ENCODE data around the gene TMEM220. TPM values are rescaled to one million over a fixed set of nuclear protein-coding genes. Genes with fewer than 3 reads are reported as not detected.
A peak's percentile ranks its signal among the peaks of the same experiment; 100 is the strongest.

Gene TMEM220
- total and polyA plus RNA-seq, 8 donors: 4.9 to 14.1 (median 8.1) TPM; not detected in 2

DNA sequence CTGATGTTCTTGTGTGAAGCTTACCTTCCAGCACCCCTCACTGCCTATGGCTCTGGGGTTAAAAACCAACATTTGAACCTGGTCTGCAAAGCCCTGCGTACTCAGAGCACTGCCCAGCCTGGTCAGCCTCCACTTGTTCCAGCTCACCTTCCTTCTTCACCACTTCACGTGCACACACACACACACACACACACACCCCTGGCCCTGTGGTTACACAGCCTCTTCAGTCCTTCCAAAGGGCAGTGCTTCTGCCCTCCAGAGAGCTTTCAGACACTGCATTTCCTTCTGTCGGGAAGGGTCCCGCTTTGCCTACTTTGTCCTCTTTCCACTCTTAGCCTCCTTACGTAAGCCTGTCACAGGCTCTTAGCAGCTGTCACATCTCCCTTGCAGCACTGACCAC lies 9.6 kb upstream of the TMEM220 start:
- Histone ChIP-seq H3K27ac (peak overlapping the region in 4 of 5 donors; percentile 2 to 79 (median 70)), H3K4me1 (peaks cover 18 to 63% (median 44%) of the 10 kb centered on the region in 4 donors), H3K4me3 (no peak overlapping the region), H3K27me3 (no peaks in the 10 kb centered on the region), H3K9me3 (no peaks in the 10 kb centered on the region), H3K36me3 (no peaks in the 10 kb centered on the region)
- peak in 1 of 2 donors; percentile 28 for DNase-seq
- intact Hi-C loops (cut with DNase I; ENCODE audit: low total_unique reads): loop anchor here (5.0 kb wide), 1 partner anchor 108 kb away; no protein-coding TSS in a partner anchor
- 47 to 75% (median 60%) methylated on average over 5 of the region's 5 CpGs for WGBS, 5 donors
- TF ChIP-seq POLR2A (IDR thresholded peaks at IDR 0.05): no peak
- TF ChIP-seq EP300 (IDR thresholded peaks at IDR 0.05): no peak
- TF ChIP-seq, protein P1, sequence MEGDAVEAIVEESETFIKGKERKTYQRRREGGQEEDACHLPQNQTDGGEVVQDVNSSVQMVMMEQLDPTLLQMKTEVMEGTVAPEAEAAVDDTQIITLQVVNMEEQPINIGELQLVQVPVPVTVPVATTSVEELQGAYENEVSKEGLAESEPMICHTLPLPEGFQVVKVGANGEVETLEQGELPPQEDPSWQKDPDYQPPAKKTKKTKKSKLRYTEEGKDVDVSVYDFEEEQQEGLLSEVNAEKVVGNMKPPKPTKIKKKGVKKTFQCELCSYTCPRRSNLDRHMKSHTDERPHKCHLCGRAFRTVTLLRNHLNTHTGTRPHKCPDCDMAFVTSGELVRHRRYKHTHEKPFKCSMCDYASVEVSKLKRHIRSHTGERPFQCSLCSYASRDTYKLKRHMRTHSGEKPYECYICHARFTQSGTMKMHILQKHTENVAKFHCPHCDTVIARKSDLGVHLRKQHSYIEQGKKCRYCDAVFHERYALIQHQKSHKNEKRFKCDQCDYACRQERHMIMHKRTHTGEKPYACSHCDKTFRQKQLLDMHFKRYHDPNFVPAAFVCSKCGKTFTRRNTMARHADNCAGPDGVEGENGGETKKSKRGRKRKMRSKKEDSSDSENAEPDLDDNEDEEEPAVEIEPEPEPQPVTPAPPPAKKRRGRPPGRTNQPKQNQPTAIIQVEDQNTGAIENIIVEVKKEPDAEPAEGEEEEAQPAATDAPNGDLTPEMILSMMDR (IDR thresholded peaks at IDR 0.05): no peak
- TF ChIP-seq POLR2AphosphoS5 (IDR thresholded peaks at IDR 0.05): no peak

DNA sequence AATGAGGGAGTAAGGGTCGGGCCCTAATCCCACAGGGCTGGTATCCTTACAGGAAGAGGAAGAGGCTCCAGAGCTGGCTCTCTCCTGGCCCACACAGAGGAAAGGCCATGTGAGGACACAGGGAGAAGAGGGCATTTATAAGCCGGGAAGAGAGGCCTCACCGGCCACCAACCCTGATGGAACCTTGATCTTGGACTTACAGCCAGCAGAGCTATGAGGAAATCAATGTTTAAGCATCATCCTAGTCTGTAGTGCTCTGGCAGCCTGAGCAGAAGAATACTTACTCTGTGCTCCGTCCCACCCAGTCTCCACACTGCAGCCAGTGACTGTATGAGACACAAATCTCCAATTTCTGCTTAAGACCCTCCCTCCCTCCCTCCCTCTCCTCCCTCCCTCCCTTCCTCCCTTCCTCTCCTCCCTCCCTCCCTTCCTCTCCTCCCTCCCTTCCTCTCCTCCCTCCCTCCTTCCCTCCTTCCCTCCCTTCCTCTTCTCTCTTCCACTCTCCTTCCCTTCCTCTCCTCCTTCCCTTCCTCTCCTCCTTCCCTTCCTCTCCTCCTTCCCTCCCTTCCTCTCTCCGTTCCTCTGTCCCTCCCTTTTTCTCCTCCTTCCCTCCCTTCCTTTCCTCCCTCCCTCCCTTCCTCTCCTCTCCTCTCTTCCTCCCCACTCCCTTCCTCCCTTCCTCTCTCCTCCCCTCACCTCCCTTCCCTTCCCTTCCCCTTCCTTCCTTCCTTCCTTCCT lies 8.9 kb upstream of the TMEM220 start:
- 33 to 52% (median 40%) methylated on average over 5 of the region's 5 CpGs for WGBS, 5 donors
- DNase-seq: peak; percentile 25 to 74
- Histone ChIP-seq H3K27ac (peak overlapping the region; percentile 72 to 84 (median 75)), H3K4me3 (no peak overlapping the region), H3K9me3 (no peaks in the 10 kb centered on the region), H3K27me3 (no peaks in the 10 kb centered on the region), H3K4me1 (peaks cover 13 to 56% (median 41%) of the 10 kb centered on the region in 4 donors), H3K36me3 (no peaks in the 10 kb centered on the region)
- TF ChIP-seq POLR2AphosphoS5 (IDR thresholded peaks at IDR 0.05) (no peak), EP300 (IDR thresholded peaks at IDR 0.05) (no peak), POLR2A (IDR thresholded peaks at IDR 0.05) (no peak)
- TF ChIP-seq, protein P1 (IDR thresholded peaks at IDR 0.05): no peak
- intact Hi-C loops (cut with DNase I; ENCODE audit: low total_unique reads): loop anchor here (5.0 kb wide), 1 partner anchor 109 kb away; no protein-coding TSS in a partner anchor

DNA sequence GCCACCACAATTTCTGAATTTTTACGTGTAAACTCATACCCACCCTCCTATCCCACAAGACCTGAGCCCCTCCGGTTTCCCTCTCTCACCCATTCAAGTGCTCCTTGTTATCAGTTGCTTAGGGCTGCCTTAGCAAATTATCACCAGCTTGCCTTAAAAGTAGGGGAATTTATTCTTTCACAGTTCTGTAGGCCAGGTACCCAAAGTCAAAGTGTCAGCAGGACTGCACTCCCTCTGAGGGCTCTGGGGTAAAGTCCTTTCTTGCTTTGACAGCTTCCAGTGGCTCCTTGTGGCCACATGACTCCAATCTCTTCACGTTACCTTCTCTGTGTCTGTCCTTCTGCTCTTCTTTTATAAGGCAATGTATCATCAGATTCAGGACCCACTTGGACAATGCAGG lies 7.9 kb upstream of the TMEM220 start:
- TF ChIP-seq POLR2AphosphoS5 (IDR thresholded peaks at IDR 0.05): no peak
- TF ChIP-seq, protein P1 (IDR thresholded peaks at IDR 0.05): no peak
- no peak for TF ChIP-seq EP300 (IDR thresholded peaks at IDR 0.05)
- no peak for TF ChIP-seq POLR2A (IDR thresholded peaks at IDR 0.05)
- DNase-seq: no peak
- no peaks in the 10 kb centered on the region for H3K27me3 ChIP-seq
- 47 to 70% (median 51%) methylated on average over 3 of the region's 3 CpGs for WGBS, 5 donors
- intact Hi-C loops (cut with DNase I; ENCODE audit: low total_unique reads): loop anchor here (5.0 kb wide), 1 partner anchor 110 kb away; no protein-coding TSS in a partner anchor
- H3K4me1 ChIP-seq: peaks cover 13 to 50% (median 35%) of the 10 kb centered on the region in 4 donors
- no peaks in the 10 kb centered on the region for H3K9me3 ChIP-seq
- H3K27ac ChIP-seq: peak overlapping the region; percentile 72 to 84 (median 75)
- H3K36me3 ChIP-seq: no peaks in the 10 kb centered on the region
- H3K4me3 ChIP-seq: no peak overlapping the region

DNA sequence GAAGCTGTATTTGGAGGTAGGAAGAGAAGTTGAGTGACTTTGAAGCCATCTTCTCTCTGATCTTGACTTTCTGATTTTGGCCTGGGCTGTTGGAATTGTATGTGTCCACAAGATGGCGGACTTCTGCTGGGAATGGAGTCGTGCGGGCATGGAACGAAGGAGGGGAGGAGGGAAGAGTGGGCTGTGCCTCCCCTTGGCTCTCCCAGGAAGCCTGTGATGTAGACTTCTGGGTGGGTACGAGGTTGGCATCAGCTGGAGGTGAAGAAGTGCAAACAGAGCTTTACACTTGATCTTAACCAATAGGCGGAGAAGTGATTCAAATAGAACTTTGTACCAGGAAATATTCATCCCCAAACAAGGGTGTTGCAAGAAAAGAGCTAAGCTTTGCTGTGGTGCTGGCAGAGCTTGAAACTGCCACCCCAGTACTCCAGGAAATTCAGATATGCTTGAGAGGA lies 7.4 kb upstream of the TMEM220 start:
- DNase-seq: peak; percentile 95 to 96
- Histone ChIP-seq H3K27ac (peak overlapping the region; percentile 72 to 84 (median 75)), H3K9me3 (no peaks in the 10 kb centered on the region), H3K4me3 (no peak overlapping the region), H3K36me3 (no peaks in the 10 kb centered on the region), H3K4me1 (peaks cover 13 to 49% (median 33%) of the 10 kb centered on the region in 4 donors), H3K27me3 (no peaks in the 10 kb centered on the region)
- intact Hi-C loops (cut with DNase I; ENCODE audit: low total_unique reads): loop anchor here (5.0 kb wide), 1 partner anchor 110 kb away; no protein-coding TSS in a partner anchor
- TF ChIP-seq, protein P1 (IDR thresholded peaks at IDR 0.05): peak in 5 of 7 experiments; percentile 65 to 96 (median 86)
- TF ChIP-seq POLR2A (IDR thresholded peaks at IDR 0.05) (no peak), POLR2AphosphoS5 (IDR thresholded peaks at IDR 0.05) (peak; percentile 16 to 91 (median 80))
- 5 to 11% (median 9%) methylated on average over 6 of the region's 6 CpGs for WGBS, 5 donors

Measured in stomach (tissue), 9 donors.